NCI-H2196 treated with DMSO at 0.1 percent for 48 hours (cell line): ENCODE data around the gene CLMP.
"Not testable (repeated sequence)": the region's sequence is repeated elsewhere in the genome, so short reads cannot be mapped to it uniquely, and the experiment has no call there.

Experiments used
- DNase-seq: peaks from one replicate; lab custom pipeline; 2025; ENCODE audit not compliant: unreplicated experiment; lab: John Stamatoyannopoulos, UW

Gene CLMP

DNA sequence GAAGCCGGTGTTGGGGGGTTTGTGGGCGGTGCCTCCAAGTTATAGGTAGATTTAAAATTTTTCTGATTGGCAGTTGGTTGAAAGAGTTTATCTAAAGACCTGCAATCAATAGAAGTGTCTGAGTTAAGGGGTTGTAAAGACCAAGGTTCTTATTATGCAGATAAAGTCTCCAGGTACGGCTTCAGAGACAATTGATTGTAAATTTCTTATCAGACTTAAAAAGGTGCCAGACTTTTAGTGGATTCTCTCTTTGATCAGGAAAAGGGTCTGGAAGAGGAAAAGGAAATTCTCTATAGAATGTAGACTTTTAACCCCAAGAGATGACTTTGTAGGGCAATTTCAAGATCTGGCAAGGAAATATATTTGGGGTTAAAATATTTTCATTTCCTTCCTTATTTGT, 25.2 kb downstream of the CLMP start:
- DNase-seq: no peak

DNA sequence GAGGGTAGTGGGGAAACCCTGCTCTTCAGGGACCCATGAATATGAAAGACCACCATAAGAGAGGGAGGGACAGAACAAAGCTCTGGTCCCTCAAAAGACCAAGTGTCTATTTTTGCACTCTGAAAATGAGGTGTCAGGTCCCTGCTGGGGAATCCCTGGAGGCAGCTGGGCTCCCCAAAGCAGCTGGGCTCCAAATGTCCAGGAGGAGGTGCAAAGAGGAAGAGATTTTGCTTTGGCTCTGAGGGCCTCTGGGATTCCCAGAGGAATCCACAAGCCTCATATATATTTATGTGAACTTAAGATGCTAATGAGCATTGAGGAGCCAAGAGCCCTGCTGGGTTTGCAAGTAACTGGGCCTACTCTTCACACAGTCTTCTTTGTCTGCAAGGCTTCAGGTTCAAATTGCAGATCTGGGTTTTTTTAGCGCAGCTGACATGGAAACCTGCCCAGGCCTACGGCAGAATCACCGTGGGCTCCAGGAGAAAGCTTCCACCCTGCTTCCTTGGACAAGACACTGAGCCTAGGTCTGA, 26.0 kb downstream of the CLMP start:
- DNase-seq: no peak

GRCh38 chr11:123168241-123168640, 26.8 kb downstream of the CLMP start:
- no peak for DNase-seq

DNA sequence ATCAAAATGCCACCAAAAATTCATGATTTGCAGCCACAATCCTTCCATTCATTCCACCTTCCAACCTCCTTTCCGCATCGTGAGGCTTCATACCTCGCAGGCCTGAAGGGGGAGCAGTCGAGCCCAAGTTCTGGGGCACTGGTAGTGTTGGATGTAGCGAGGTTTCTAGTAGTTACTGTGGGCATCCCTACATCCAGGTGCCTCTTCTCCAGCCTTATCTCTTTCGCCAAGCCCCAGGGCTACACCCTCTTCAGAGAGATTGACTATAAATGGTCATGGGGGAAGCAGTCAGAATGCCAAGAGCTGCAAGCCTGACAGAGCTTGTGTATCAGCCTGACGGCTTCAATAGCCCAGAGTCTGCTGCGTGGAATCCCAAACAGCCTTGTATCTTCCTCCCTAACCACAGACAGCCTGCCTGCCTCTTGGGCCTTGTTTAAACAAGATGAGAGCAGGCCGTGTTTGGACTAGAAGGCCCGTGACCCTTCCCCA, 28.9 kb downstream of the CLMP start:
- peak; percentile 22 for DNase-seq

DNA sequence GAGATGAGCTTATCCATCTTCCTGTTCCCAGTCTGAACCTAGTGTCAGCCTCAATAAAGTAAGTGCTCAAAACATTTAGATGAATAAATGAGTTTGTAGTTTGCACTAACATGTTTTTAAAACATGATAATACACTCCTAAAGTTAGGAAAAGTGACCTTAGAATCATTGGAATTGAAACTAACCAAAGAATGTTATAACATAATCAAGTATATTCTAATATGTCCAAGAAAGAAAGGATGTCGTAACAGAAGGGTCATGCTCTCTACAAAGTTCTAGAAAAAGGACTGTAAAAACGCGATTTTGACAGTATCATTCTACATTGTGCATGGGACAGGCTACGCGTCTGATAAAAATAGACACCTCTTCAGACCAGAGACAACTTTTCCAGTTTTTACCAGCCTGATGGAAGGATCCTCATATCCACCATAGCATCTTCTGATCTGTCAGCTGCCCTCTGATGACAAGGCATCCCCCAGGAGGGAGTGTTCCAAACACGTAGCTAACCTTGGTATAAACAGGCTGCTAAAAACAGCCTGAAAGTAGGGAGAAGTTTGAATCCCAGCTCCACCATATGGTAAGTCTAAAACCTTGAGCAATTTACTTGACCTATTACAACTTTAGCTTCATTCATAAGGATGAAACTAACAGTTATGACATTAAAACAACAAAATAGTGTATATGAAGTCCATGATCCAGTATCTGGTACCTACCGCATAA, 30.2 kb downstream of the CLMP start:
- DNase-seq: no peak

GRCh38 chr11:123163621-123164020, 31.4 kb downstream of the CLMP start:
- DNase-seq: no peak

- no peak for DNase-seq
Observed at GRCh38 chr11:123161376-123162030, 33.5 kb downstream of the CLMP start.

DNA sequence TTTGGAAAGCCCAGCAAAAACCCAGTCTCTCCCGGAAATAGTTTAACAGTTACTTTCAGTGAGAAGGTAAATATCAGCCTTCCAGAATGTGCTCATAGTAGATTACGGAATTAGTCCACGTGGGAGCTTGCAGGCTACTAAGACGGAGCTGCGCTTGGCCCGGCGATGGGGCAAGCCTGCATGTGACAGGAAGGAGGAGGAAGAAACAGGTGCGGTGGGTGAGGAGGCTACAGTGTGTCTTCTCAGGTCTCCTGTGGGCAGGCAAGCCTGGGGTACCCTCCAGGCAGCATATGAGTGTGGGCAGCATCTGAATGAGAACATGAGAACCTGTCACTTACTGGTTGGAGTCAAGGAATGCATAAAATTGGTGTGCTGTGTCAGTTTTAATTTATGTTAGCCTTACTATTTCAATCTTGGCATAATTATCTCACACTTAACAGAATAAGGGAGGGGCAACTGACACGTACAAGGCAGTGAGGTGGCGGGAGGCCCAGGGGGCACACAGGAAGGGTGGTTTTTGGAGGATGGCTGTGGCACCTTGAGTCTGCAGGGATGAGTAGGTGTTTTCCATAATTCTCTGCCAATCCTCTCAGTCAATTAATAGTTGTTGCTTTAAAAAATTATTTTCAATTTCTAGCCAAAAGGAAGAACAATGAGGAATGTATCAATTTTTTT, 35.7 kb downstream of the CLMP start:
- DNase-seq: no peak

- DNase-seq: no peak
Observed at GRCh38 chr11:123158033-123159003, 36.7 kb downstream of the CLMP start.

DNA sequence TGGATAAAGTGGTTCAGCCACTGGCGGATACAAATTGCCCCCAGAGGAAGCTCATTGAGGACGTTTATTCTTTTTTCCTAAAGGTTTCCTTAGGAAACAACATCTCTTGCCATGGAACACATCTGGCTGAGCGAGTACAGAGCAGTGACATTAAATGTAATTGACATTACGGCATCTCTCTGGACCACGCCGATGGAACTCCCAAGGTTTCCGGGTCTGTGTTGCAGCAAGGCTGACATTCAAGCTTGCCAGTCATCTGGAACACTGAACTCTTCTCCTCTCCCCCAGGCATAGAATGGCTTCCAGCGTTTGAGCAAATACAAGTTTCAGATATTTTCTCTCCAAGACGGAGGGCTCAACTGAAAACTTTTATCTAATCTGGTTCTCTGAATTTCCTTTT, 42.1 kb downstream of the CLMP start:
- no peak for DNase-seq

- DNase-seq: not testable (repeated sequence)
Observed at GRCh38 chr11:123152346-123152745, 42.7 kb downstream of the CLMP start.

GRCh38 chr11:123151796-123152195, 43.3 kb downstream of the CLMP start:
- DNase-seq: no peak

DNA sequence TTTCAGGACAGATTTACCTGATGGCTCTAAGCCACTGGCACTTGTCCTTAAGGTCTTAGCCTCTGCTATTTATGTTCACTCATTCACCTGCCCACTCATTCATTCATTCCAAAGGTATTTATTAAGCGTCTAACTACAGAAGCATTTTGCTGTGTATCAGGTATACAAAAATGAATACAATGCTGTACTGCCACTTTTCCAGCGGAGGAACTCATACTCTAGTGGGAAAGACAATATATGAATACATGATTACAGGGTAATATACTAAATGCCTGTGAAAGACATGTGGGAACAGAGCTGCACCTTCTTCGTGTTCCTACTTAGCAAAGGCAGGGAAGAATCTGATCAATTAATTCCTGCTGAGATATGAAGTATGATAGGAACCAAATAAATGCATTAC, 43.7 kb downstream of the CLMP start:
- DNase-seq: no peak

- no peak for DNase-seq
Observed at GRCh38 chr11:123150882-123151281, 44.2 kb downstream of the CLMP start.

DNA sequence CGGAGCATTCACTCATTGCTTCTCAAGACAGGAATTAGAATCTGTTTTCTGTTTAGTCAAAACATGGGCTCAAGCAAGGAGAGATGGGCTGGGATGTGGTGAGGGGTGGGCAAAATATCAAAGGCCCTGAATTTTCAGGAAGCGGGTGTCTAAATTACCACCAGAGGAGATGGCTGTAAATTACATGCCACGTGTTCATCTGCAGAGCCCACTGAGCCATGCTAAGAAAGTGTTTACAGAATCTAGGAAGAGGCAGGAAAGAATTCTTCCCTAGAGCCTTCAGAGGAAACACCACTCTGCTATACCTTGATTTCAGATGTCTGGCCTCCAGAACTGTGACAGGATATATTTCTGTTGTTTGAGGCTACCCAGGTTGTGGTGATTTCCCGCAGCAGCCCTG, 46.1 kb downstream of the CLMP start:
- DNase-seq: no peak

DNA sequence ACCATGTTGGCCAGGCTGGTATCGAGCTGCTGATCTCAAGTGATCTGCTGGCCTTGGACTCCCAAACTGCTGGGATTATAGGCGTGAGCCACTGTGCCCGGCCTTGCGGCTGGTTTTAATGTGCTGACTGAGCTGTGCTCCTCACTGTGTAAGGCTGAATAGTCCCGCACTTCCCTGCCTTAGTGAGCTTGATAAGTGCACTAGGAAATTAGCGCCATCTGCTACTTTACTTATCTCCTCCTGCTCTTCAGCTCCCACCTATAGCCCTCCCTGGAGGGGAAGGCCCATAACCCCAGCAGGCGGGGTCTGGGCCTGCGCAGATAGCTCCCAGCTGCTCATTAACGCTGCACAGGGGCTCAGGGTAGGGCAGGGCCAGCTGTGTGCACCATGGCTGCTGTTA, 49.4 kb downstream of the CLMP start:
- DNase-seq: no peak

GRCh38 chr11:123145220-123145619, 49.8 kb downstream of the CLMP start:
- DNase-seq: no peak

GRCh38 chr11:123144707-123145106, 50.3 kb downstream of the CLMP start:
- DNase-seq: no peak

DNA sequence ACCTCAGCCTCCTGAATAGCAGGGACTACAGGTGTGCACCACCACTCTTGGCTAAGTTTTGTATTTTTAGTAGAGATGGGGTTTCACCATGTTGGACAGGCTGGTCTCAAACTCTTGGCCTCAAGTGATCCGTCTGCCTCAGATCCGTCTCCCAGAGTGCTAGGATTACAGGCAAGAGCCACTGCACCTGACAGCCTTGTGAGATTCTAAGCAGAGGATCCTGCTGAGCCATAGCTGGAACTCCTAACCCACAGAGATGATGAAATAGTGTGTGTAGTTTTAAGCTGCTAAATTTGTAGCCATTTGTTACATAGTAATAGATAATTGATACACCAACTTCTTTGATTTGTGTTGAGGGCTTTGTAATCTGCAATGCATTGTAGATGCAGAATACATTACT, 51.1 kb downstream of the CLMP start:
- no peak for DNase-seq

DNA sequence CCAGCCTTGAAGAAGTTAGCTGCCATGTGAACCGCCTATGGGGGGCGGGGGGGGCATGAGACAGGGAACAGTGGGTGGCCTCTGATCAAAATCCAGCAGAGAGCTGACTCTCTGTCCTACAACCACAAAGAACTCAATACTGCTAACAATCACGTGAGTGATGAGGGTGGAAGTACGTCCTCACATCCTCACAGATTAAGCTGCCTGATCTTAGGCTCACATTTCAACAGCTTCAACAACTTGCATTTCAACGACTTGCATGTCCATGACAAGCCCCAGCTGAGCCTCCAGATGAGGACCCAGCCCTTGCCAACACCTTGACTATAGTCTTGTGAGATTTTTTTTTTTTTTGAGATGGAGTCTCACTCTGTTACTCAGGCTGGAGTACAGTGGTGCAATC, 51.6 kb downstream of the CLMP start:
- DNase-seq: no peak

GRCh38 chr11:123139206-123139605, 55.8 kb downstream of the CLMP start:
- DNase-seq: no peak
